NOMO-1 (cell line): Measurements from ENCODE around the gene AKNA.
"Not testable (repeated sequence)": the region's sequence is repeated elsewhere in the genome, so short reads cannot be mapped to it uniquely, and the experiment has no call there.

Source experiments
- DNase-seq, 2 experiments: peaks; one replicate each; lab custom pipeline; 2025; ENCODE audit not compliant: unreplicated experiment in 2 of 2; lab: John Stamatoyannopoulos, UW

Gene AKNA

DNA sequence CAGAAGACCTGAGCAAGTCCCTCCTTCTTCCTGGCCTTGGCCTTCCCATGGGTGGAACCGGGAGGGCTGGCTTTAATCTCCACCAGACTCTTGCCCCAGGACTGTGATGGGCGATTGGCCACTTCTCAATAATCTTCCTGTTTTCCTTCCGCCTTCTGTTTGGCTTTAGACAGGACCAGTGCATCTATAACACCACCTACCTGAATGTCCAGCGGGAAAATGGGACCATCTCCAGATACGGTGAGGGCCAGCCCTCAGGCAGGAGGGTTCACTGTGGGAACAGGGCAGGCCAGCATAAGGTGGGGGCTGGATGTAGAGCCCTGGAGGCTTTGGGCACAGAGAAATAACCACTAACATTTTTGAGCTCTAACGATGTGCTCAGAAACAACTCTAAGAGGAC, 63.9 kb downstream of the AKNA start:
- not testable (repeated sequence) for DNase-seq

DNA sequence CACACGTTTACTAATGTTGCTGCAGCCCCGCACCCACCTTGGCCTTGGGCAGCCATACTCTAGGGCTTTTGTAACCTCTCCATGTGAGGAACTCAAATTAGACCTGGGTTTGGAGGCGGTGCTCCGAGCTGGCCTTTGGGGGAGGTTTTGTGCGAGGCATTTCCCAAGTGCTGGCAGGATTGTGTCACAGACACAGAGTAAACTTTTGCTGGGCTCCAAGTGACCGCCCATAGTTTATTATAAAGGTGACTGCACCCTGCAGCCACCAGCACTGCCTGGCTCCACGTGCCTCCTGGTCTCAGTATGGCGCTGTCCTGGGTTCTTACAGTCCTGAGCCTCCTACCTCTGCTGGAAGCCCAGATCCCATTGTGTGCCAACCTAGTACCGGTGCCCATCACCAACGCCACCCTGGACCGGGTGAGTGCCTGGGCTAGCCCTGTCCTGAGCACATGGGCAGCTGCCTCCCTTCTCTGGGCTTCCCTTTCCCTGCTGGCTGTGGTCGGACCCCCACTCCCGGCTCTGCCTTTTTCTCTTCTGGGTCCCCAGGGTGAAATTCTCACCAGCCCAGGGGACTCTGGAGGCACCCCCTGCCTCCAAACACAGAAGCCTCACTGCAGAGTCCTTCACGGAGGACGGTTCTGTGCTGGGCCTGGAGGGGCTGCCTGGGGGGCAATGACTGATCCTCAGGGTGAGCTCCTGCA, 64.8 kb downstream of the AKNA start, which contains the start of gene ORM1:
Gene ORM1, plus strand, starts transcription at position 268 of the 701 bp plus-strand sequence. Its CDS starts 36 bp downstream, at position 304.
- not testable (repeated sequence) for DNase-seq

DNA sequence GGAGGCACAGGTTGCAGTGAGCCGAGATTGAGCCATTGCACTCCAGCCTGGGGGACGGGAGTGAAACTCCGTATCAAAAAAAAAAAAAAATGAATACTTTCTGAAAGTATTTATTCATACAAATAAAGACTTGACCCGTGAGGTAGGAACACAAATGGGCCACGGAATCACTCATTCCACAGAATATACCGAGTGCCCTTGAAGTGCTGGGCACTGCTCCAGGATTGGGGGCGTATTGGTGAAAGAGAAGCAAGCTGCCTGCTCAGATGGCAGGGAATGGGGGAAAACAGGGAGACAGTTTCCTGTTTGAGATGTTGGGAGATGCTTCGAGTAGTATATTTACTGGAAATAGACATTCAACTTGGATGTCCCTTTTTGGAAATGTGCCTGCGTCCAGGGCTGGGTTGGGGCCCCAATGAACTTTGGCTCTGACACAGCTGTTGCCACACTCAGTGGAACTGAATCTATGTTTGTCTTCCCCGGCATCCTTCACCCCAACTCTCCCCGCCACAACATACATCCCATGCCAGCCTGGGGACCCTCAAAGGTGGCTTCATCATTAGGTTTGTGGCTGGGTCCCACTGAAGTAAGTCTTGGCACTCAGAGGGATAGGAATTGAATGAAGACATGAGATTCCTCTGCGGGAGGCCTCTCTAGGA, 65.5 kb downstream of the AKNA start:
- DNase-seq = not testable (repeated sequence)

DNA sequence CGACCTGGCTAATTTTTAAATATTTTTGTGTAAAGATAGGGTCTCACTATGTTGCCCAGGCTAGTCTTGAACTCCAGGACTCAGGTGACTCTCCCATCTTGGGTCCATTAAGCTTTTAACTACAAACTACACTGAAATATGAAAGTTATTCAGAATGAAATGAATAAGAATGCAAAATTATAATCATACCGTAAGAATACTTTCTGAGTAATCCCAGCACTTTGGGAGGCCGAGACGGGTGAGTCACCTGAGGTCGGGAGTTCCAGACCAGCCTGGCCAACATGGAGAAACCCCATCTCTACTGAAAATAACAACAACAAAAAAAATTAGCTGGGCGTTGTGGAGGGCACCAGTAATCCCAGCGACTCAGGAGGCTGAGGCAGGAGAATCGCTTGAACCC, 66.0 kb downstream of the AKNA start:
- DNase-seq = no peak

DNA sequence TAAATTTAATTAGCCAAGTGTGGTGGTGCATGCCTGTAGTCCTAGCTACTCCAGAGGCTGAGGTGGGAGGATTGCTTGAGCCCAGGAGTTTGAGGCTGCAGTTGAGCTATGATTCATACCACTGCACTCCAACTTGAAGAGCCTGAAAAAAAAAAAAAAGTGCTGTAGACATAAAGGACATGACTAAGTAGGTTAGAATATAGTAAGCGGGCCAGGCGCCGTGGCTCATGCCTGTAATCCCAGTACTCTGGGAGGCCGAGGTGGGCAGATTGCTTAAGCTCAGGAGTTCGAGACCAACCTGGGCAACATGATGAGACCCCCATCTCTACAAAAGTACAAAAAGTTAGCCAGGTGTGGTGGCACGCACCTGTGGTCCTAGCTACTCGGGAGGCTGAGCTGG, 67.1 kb downstream of the AKNA start:
- not testable (repeated sequence) for DNase-seq

DNA sequence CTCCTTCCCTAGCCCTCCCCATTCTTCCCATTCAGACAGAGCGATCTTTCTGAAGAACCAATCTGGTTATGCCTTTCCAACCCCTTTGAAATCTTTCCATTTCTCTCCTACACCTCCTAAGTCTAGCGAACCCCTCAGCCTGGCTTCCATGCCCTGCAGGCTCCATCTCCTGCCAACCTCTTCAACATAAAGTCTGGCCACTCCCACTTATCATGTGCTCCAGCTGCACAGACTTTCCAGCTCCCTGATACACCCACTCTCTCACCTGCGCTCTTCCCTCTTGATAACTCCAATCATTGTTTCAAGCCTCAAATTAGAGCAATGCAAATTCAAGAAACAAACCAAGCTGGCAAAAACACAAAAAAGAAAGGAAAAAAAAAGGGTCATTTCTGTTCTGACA, 68.6 kb downstream of the AKNA start:
- no peak for DNase-seq

DNA sequence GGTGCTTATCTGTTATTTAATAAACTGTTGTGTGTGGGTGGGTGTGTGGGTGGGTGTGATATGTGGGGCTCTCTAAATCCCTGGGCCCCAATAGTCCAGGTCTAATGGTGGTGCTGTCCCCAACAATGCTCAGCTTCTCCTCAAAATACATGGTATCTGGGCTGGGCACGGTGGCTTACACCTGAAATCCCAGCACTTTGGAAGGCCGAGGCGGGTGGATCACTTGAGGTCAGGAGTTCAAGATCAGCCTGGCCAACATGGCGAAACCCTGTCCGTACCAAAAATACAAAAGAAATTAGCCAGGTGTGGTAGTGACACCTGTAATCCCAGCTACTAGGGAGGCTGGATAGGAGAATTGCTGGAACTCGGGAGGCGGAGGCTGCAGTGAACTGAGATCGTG, 69.4 kb downstream of the AKNA start:
- DNase-seq = no peak

DNA sequence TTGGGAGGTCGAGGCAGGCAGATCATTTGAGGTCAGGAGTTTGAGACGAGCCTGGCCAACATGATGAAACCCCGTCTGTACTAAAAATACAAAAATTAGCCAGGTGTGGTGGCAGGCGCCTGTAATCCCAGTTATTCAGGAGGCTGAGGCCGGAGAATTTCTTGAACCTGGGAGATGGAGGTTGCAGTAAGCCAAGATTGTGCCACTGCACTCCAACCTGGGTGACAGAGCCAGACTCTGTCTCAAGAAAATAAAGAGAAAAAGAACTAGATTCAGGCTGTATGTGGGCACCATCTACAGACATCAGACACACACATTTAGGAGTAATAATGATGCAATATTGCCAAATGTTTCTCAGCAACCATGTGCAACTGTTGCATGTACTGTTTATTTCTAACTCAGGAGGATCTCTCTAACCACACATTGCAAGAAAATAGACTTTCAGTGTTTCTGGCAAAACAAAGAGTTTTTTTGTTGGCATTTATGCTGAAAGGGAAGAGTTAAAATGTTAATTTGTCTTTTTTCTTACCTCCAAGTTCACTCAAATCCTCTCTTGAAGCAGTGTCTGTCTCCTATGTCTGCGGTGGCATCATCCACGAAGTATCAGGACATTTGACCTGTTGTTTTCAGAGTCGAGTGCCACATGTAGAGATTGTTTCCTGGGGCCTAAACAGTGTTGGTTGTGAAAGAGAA, 70.0 kb downstream of the AKNA start:
- peak; percentile 12 to 81 for DNase-seq

DNA sequence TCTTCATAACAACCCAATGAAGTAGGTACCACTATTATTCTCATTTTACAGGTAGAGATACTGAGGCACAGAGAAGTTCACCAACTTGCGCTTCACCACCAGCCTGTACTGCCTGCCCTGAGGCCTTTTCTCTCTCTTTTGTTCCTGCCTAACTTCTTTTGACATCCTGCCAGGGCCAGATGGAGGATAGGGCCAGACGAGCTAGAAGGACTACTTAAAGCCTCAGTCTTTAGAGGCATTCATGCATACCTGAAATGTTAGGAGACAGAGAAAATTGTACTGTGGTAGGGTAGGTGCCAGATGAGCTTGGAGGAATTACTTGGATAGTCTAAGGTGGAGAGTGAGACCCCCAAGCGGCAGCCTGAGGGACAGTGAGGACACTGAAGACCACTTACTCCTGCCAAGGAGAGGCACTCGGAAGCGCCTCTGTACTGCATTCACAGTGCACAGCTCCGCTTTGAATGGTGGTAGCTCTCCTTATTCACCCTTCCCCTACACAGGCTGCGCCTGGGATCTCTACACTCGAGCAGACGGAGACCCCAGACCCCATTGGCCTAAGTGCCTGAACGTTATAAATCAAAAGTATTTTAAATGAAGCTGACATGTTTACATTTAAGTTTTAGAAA, 71.1 kb downstream of the AKNA start:
- DNase-seq = no peak

DNA sequence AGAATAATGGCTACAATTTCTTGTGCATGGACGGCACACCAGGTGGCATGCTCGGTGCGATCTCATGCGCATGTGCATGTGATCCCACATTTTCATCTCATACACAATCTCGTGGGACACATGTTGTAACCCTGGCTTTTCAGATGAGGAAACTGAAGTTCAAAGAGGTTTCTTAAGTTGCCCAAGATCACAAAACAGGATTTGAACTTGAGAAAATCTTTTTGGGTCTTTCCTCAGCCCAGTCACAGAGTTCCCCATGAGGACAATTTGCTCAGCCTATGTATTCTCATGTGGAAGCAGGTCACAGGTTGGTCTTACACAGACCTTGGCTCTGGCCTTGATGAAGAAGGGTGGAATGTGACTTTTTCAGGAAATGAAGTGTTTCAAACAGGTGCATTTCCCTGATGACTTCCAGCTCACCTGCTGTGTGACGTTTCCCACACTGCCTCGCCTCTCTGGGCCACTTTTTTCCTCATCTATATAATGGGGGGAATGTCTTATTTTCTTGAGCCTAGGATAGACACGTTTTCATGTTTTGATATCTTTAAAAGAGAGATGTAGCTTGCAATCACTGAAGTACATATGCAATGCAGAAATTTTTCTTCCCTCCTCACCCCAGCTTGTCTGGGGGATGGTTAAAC, 71.9 kb downstream of the AKNA start:
- no peak for DNase-seq

DNA sequence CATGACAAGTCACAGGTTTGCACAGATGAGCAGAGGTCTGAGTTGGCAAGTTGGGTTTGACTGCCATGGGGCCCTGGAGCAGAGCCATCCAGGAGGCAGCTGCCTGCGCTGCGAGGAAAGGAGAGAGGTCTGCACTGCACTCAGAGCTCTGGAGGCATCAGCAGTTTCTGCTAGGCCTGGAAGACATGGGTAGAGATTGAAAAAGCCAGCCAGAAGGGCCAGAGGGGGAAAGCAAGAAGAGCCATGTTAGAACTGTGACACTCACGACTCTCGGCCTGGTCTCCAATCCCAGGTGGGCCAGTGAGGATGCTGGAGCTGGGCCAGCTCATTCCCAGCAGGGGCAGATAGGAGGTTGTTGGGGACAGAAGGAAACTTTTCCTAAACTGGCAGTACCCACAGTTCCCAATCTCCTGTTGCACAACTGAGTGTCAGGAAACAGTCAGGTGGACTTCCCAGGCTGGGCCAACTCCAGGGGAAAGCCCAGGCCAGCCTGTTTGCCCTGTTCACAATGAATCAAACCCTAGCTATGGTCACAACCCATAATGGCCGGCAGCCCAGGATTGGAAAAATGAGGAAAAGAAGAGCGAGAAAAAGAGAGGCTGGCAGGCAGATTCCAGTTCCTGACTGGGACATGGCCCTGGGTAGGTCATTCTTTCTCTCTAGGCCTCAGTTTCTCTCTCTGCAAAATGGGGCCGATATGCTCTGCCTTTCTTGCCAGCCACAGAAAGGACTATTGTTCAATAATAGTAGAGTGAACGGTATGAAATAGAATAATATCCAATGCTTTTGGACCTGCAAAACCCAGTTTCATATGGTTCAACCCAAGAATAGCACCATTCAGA, 72.7 kb downstream of the AKNA start:
- DNase-seq = no peak

DNA sequence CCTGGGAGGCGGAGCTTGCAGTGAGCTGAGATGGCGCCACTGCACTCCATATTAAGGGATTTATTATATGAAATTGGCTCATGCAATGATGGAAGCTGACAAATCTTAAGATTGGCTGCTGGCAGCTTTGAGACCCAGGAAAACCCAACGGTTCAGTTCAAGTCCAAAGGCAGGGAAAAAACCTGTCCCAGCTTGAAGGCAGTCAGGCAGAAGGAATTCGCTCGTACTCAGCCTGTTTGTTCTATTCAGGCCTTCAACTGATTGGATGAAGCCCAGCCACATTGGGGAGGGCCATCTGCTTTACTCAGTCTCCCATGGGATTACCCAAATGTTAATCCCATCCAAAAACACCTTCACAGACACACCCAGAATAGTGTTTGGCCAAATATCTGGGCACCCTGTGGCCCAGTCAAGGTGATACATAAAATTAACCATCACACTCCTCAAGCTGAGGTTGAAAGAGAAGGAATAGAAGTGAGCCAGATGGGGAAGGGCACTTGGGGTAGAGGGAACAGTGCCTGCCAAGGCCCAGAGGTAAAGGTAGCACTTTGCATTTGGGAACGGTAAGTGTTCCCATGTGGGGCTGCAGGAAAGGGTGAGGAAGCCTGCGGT, 73.4 kb downstream of the AKNA start:
- no peak for DNase-seq

DNA sequence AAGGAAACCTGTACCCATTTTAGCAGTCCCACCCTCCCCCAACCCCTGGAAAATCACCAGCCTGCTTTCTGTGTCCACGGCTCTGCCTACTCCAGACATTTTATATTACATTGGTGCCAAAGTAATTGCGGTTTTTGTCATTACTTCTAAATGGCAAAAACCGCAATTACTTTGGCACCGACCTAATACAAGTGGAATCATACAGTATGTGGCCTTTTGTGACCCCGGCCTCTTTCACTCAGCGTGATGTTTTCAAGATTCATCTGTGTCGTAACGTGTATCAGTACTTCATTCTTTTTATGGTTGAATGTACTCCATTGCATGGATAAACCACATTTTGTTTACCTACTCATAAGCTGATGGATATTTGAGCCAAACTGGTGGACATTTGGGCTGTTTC, 74.6 kb downstream of the AKNA start:
- no peak for DNase-seq

DNA sequence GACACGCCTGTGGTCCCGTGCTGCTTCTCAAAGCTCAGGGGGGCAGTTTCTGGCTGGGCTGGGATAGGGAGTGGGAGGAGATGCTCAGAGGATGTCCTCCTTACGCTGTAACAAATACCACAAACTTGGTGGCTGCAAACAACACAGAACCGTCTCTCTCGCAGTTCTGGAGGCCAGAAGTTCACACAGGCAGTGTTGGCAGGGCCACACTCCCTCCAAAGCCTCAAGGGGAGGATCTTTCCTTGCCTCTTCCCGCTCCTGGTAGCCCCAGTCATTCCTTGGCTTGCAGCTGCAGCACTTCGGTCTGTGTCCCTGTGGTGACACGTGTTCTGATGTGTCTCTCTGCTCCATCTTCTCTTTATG, 75.3 kb downstream of the AKNA start:
- DNase-seq = no peak

DNA sequence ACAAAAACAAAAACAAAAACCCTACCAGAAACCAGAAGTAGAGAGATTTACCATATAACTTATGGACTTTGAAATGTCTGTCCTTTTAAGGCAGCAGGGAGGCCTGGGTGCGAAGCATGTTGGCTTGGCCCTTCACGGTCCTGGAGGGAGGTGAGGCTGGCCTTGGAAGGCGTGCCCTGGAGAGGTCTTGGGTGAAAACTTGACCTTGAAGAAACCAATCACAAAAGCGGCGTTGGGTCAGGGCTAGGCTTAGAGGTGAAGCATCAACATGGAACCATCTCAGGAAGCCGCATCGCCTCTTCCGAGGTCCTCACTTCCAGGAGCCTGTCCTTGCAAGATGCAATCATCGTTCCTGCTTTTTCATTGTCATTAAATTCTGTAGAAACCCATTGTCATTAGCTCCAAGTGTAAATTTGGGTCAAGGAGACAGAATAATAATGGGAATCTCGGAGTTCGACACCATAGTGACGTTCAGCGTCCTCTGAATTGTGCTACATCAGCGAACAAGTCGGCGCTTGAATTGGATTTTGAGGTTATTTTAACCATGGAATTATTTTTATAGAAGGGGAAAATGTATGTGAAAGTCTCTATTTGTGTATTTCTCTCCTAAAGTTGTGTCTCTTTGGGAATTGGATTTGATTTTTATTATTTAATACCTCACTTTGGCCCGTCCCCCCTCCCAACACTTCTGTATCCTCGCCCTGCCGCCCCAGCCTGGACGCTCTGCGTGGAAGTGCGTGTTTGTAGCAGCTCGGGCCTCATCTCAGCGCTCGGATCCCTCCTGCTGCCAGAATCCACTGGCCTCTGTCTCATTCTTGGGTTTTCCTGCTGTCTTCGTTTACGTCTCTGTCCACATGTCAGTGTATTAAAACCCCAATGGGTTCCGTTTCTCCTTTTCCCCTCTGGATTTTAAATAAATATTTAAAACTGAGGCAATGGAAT, 75.9 kb downstream of the AKNA start:
- DNase-seq = no peak

DNA sequence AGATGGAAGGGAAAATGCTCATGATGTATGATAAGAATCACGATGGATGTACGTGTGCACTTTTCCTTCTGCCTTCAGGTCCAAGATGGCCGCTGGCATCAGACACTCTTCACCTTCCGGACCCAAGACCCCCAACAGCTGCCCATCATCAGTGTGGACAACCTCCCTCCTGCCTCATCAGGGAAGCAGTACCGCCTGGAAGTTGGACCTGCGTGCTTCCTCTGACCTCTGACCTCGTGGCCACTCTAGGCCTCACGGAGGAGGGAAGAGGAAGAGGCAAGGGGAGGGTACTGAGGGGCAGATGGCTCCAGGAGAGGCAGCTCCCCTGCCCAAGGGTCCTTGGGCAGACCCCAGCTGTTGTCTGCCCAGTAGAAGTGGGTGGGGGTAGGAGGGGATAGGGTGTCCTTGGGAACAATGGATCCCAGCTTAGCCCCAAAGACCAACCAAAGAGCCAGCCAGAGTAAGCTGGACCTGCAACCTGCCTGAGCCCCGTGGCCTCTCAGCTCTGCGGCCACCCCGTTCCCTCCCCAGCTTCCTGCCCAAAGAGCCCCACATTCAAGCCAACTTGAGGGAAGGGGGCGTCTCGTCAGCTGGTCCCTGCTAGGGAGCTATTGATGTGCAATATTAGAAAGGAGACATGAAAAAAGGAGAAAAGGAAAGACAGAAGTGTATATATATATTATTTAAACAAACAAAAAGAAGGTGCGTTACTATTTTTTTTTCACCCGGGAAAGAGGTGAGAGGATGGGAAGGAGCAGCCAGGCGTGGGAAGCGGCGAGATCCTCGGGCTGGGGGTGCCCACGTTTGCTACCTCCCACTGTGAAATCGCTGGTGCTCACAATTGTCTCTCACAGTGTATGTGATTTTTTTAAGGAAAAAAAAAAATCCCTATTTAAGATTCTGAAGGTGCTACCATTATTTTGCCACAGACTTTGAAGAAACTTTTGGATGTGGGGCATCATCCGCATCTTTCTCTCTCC, 77.0 kb downstream of the AKNA start:
- DNase-seq = no peak

DNA sequence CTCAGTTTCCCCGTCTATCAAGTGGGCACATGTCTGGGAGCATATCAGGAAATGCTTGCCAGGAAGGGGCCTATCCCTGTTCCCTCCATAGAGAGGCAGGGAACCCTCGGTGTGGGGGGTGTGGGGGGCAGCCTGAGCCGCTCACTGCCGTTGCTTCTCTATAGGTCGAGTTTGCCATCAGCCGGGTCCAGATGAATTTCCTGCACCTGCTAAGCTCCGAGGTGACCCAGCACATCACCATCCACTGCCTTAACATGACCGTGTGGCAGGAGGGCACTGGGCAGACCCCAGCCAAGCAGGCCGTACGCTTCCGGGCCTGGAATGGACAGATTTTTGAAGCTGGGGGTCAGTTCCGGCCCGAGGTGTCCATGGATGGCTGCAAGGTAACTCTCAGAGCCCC, 78.7 kb downstream of the AKNA start:
- DNase-seq = no peak
